ENCODE data around the gene MYRFL.

DNA sequence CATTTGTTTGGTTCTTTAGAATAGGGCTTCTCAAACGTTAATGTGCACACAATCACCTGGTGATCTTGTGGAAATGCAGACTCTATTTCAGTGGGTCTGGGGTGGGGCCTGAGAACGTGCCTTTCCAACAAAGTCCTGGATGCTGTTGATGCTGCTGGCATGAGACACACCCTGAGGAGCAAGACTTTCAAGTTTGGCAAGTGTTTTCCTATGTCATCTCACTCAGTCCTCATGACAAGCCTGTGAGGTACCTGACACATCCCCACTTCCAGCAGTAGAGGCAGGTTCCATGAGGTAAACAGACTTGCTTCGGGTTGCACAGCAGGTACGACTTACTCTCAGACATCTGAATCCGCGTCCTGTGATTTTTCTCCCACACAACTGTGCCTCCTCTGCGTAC is 147.1 kb downstream of the MYRFL start:
- TF ChIP-seq, protein P1, sequence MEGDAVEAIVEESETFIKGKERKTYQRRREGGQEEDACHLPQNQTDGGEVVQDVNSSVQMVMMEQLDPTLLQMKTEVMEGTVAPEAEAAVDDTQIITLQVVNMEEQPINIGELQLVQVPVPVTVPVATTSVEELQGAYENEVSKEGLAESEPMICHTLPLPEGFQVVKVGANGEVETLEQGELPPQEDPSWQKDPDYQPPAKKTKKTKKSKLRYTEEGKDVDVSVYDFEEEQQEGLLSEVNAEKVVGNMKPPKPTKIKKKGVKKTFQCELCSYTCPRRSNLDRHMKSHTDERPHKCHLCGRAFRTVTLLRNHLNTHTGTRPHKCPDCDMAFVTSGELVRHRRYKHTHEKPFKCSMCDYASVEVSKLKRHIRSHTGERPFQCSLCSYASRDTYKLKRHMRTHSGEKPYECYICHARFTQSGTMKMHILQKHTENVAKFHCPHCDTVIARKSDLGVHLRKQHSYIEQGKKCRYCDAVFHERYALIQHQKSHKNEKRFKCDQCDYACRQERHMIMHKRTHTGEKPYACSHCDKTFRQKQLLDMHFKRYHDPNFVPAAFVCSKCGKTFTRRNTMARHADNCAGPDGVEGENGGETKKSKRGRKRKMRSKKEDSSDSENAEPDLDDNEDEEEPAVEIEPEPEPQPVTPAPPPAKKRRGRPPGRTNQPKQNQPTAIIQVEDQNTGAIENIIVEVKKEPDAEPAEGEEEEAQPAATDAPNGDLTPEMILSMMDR (IDR thresholded peaks at IDR 0.05): no peak
- no peak for TF ChIP-seq POLR2A (IDR thresholded peaks at IDR 0.05)

Measured in vagina (tissue), 2 donors.